Adrenal gland (tissue), 5 donors: ENCODE measurements around the gene ZNRF3.

Source experiments
- POLR2A ChIP-seq, 2 donors: fragments of 450-650 bp; IDR thresholded peaks; one replicate each; pipeline ENCODE4 v1.6.1; 2017; ENCODE audit warnings: antibody characterized with exemption in 2 of 2, mild to moderate bottlenecking in 2 of 2, moderate library complexity in 1 of 2
- TF ChIP-seq, protein P1 (sequence below), 6 experiments: fragments of 450-650 bp in 4 of 6; fragments of 200-600 bp in 2 of 6; sonication (generic) in 1 of 6; IDR thresholded peaks; 1 replicate in 5 of 6; 2 replicates in 1 of 6; pipeline versions ENCODE4 v1.5.1 to v1.8.0; 2016 to 2021; ENCODE audit warnings: antibody characterized with exemption in 6 of 6, mild to moderate bottlenecking in 2 of 6, moderate library complexity in 1 of 6
- donor health status: DM: no; HTN: no; CAD: no.

DNA sequence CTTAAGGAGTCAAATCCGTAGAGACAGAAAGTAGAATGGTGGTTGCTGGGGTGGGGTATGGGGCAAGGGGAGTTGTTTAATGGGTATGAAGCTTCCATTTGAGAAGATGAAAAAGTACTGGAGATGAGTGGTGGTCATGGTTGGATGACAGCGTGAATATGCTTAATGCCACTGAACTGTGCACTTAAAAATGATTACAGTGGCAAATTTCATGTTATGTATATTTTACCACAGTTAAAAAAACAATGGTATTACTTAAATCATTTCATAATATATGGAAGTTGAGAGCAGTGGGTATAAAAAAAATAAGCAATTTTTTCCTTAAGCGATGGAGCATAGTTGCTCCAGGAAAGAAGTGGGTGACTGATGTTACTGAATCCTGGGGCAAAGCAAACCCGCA, 111.2 kb downstream of the ZNRF3 start:
- TF ChIP-seq POLR2A (IDR thresholded peaks at IDR 0.05), result no peak
- TF ChIP-seq, protein P1, sequence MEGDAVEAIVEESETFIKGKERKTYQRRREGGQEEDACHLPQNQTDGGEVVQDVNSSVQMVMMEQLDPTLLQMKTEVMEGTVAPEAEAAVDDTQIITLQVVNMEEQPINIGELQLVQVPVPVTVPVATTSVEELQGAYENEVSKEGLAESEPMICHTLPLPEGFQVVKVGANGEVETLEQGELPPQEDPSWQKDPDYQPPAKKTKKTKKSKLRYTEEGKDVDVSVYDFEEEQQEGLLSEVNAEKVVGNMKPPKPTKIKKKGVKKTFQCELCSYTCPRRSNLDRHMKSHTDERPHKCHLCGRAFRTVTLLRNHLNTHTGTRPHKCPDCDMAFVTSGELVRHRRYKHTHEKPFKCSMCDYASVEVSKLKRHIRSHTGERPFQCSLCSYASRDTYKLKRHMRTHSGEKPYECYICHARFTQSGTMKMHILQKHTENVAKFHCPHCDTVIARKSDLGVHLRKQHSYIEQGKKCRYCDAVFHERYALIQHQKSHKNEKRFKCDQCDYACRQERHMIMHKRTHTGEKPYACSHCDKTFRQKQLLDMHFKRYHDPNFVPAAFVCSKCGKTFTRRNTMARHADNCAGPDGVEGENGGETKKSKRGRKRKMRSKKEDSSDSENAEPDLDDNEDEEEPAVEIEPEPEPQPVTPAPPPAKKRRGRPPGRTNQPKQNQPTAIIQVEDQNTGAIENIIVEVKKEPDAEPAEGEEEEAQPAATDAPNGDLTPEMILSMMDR (IDR thresholded peaks at IDR 0.05), result no peak
